Left ventricle myocardium superior (tissue), 1 donor: ENCODE results near the gene ADM2. TPM values are rescaled to one million over a fixed set of nuclear protein-coding genes. Genes with fewer than 3 reads are reported as not detected.

Experiments used
- ATAC-seq: fragments of 200-7000 bp; cut with Tn5 transposase; one replicate; pipeline ENCODE4 v1.9.1; 2020; ENCODE audit warnings: mild to moderate bottlenecking, moderate library complexity
- DNase-seq: peaks from one replicate; pipeline ENCODE4 v3.0.0-alpha.2; 2020
- intact Hi-C: fragments of 100-400 bp; cut with micrococcal nuclease; formaldehyde crosslinking; loops from one replicate; pipeline ENCODE4 v1.11.0; 2022
- total RNA-seq: library from RNA; stranded (reverse); fragmentation: NEBNext Ultra II Directional; extraction: Animal tissue kit (Norgen Biotek cat#: 25700); gene quantifications from one replicate; pipeline ENCODE4 v1.2.1, GENCODE V29; 2021
- donor health status: DM: no; HTN: yes; CAD: no; lungs with severe emphysema.

ADM2 gene
- total RNA-seq, 1 donor from 2014 or later, result not detected

DNA sequence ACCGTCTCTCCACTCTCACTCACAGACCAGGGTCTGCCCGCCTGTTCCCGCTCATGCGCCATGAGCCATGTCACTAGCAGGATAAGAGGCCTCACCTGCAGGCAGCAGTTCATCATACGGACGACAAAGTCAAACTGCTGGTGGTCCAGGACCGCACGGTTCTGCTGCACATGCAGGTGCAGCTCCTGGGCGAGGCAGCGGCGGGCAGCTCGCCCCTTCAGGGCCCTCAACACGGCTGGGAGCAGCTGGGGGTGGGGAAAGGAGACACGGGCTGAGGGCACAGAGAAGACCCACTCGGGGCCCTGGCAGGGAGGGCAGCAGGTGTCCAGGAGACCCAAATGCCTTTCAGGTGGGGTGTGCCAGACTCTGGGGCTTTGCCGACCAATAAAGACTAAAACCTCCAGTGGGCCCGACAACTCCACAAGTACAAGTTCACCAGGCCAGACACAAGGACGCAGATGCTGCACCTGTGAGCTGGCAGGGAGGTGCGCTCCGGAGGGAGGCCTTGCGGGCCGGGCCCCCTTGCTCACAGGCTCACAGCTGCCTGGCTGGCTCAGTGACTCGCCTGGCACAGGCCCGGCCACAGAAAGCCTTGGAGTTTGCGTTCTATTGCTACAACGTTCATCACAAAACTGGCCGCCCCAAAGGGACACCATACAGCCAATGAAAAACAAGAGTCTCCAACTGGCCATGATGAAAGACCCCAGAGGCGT is 18.0 kb upstream of the ADM2 start:
- intact Hi-C loops, result no loop called here
- ATAC-seq, result no peak
- DNase-seq, result no peak

DNA sequence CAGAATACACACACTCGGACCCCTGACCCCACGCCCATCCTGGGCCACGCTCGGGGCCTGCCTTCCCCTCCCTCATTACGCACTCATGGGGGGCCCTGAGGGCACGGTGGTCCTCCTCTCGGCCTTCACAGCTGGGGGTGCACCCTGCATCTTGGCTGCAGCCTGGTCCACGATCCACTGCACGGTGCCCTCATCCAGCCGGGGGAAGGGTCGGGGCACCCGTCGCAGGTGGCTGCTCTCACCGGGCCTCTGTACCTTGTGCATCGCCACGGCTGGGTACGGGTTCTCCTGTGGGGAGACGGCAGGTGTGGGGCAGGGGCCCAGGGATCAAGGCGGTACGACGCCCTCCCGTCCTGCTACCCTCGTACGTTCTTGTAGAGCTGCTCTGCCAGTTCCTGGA is 16.9 kb upstream of the ADM2 start:
- intact Hi-C loops, result no loop called here
- DNase-seq (no peak), ATAC-seq (no peak)

DNA sequence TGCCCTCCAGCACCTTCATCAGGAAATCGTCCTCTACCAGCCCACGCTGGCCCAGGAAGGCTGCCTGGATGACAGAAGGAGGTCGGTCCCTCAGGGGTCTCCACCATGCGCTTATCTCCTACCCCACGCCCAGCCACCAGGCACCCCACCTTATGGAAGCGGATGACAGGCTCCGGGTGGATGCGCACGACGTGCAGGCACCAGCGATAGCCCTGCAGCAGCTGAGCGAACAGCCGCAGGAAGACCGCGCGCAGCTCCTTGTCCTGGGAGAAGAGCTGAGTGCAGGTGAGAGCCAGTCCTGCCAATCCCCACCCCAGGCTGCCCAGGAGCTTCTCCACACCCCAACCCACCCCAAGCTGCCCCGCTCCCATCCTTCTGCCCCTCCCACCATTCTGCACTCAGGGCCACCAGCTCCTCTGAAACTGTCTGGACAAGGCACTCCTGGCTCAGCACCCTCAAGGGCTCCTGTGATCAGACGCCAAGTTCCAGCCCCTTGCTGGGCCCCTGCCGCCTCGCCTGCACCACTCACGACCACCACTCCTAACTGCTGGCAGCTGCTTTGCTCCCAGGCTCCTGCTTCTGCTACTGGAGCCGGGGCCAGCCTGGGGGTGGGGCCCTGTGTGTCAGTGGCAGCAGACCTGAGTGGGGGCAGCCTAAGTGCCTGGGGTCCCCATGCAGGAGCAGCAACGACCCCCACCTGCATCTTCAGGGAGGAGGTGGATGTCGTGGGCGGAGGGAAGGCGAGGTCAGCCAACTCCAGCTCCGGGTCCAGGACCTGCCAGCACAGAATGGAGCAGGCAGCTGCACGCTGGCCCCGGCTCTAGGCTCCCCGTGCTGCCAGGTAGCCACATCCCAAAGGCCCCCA is 16.0 kb upstream of the ADM2 start:
- no peak for DNase-seq
- intact Hi-C loops, result no loop called here
- no peak for ATAC-seq

DNA sequence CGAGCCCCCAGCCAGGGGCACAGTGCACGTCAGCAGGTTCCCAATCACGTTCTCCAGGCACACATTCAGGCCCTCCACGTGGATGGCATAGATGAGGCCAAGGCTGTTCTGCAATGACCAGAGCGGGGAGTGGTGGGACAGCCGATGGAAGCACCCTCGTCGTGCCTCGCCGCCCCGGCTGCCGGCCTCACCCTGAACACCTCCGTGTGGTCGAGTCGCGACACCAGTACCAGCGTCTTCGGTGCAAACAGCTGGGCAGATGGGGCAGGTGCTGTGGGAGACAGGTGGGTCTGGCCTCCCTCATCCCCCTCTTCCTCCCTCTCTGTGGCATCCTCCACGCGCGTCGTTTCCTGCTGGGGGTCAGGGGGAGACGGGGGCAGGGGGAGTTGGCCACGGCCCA is 14.0 kb upstream of the ADM2 start:
- DNase-seq (no peak), ATAC-seq (no peak)
- intact Hi-C loops, result no loop called here

DNA sequence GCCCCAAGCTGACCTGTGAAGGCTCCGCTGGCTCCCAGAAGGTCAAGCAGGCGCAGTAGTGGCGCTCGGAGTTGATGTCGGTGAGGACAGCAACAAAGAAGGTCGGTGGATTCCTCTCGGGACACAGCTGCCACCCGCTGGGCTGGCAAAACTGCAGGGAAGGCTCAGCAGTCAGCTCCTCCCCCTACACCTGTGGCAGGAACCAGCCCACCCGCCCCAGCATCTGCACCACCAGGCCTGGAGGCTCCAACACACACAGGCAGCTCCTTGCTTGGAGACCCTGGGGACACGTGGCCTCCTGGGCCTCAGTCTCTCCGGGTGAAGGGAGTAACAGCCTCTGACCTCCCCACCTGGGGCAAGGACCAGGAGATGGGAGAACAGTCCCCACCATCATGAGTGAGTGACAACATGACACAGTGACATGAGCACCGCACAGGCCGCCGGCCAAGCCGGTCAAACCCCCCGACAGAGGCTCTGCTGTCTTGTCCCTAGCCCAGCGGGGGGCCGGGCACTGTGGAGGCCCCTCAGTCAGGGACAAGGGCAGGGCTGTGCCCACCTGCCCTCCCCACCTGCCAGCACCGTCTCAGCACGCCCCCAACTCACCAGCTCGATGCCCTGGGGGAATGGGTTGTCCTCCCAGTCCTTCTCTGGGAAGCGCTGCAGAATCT is 13.4 kb upstream of the ADM2 start:
- intact Hi-C loops, result no loop called here
- ATAC-seq, result no peak

DNA sequence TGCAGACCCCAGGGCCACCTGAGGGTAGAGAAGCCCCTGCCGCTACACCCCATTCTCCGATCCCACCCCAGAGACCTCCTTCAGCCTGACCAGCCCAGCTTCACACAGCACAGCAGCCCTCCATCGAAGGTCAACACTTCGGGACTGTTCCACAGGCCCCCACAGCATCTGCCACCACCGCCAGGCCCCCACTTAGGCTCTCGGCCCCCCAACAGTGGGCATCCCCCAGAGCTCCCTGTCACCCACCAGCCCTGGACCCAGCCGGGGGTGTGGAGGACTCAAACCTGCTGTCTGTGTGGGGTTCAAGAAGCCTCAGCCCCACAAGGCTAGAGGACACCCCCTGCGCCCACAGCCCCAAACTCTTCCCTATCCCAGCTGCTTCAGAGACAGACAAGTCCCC is 12.7 kb upstream of the ADM2 start:
- DNase-seq (no peak), ATAC-seq (no peak)
- intact Hi-C loops, result no loop called here

More for the DNA sequence above, 13.4 kb upstream of the ADM2 start:
- DNase-seq, result no peak

DNA sequence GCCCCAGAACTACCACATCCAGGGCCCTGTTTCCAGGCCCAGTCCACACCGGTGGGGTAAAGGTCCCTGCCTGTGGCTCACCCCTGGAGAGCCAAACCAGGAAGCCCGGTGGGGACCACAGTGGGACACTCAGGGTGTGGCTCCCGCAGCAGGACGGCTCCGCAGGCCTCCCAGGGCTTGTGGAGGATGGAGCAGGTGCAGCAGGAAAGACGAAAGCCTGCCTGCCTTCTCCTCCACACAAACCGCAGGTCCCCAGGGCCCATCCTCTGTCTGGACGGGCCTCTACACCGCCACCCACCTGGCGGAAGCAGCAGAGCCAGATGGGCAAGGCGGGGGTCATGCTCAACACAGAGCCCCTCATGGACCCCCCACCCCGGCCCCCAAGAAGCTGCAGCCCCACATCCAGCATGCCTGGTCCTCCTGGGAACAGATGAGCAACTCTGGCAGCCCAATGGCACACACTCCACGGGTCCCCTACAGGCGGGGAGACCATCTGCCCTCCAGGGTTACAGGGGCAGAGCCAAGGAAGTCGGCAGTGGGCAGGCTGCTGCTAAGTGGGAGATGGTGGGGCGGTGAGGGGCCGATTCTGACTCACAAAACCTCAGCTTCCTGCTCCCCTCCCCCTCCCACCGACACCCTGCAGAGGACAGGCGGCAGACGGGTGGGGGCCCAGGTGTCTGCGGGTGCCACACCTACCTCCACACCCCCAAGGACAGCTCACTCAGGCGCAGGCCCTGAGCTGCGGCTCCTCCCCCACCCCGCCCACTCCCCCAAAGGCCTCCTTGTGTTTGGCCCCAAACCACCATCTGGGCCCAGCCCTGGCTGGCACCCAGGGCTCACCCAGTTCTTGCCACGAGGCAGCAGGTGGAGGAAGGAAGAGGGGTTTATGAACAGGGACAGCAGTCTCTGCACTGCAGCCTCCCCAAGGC is 11.7 kb upstream of the ADM2 start:
- intact Hi-C loops, result no loop called here
- peak; percentile 64 for DNase-seq
- ATAC-seq, result peak; percentile 21

DNA sequence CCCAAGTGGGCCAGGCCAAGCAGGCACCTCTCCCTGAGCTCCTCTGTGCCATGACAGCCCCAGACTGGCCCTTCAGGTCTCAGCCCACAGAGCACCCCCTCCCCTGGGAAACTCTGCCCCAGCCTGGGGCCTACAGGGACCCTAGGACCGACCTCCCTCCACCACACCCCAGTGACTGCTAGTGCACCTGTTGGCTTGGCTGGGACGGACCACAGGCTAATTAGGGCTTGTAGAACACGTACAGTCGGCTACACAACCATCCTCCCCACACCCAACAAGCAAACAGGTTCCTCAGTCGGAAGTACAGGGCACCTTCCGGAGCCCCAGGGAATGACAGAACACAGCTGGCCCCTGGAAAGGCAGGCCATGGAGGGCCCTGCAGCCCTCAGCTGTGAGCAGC is 10.9 kb upstream of the ADM2 start:
- no peak for DNase-seq
- no peak for ATAC-seq
- intact Hi-C loops, result no loop called here

DNA sequence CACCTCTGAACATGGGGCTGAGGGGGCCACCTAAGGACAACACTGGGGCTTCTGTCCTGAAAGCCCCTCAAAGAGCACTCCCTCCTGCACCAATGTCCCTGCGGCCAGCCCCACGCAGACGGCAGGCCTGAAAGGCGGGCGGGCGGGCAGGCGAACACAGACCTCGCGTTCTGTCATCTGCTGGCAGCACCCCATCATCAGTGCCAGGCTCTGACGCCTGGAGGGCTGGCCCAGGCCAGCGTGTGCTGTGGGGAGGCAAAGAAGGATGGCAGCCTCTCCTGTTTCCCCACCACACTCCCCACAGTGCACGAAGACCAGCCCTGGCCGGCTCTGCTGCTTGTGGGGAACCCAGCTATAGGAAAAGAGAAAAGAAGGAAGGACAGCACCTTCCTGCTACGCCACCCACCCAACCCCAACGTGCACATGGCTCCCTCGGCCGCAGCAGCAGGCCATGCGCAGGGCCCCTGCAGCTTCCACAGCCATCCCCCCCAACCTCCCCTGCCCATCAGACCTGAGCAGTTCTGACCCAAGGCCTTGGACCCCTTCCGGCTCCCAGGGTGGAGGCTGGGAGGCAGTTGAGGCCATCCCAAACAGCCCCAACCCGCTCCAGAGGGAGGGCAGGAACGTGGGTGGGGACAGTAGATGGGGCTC is 10.0 kb upstream of the ADM2 start:
- no peak for DNase-seq
- intact Hi-C loops, result no loop called here
- ATAC-seq, result no peak

DNA sequence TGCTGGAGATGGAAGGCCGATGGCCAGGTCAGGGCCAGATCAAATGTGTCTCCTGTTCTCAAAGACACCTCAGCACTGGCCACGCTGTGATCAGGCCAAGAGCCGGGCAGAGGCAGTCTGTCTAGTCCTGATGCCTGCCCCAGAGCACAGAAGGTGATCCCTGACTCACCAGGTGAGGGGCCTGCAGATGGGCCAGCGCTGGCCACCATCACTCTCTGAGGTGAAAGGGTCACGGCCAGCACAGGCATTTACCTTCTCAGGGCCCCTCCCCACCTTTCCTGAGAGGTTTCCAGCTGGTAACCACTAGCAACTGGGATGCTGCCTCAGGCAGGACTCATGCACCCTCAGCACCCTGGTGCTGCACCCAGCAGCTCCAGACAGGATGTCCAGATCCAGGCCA is 9.4 kb upstream of the ADM2 start:
- intact Hi-C loops, result no loop called here
- ATAC-seq (no peak), DNase-seq (no peak)

DNA sequence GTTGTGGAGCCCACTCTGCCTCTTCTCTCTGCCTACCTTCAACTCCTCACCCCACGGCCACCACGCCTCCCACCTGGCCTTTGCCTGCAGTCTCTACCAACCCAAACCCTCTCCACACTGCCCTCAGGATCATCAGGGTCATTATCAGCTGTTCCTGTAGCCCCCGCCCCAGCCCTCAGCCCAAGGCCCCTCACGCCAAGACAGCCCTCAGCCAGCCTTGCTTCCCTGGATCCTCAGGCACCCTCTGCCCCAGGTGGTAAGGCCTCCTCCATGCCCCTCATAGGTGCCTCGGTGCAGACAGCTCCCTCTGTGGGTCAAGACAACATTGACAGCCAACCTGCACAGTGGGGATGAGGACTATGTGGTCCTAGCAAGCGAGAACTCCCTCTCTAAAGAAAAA is 8.3 kb upstream of the ADM2 start:
- intact Hi-C loops, result no loop called here
- ATAC-seq, result no peak
- no peak for DNase-seq

DNA sequence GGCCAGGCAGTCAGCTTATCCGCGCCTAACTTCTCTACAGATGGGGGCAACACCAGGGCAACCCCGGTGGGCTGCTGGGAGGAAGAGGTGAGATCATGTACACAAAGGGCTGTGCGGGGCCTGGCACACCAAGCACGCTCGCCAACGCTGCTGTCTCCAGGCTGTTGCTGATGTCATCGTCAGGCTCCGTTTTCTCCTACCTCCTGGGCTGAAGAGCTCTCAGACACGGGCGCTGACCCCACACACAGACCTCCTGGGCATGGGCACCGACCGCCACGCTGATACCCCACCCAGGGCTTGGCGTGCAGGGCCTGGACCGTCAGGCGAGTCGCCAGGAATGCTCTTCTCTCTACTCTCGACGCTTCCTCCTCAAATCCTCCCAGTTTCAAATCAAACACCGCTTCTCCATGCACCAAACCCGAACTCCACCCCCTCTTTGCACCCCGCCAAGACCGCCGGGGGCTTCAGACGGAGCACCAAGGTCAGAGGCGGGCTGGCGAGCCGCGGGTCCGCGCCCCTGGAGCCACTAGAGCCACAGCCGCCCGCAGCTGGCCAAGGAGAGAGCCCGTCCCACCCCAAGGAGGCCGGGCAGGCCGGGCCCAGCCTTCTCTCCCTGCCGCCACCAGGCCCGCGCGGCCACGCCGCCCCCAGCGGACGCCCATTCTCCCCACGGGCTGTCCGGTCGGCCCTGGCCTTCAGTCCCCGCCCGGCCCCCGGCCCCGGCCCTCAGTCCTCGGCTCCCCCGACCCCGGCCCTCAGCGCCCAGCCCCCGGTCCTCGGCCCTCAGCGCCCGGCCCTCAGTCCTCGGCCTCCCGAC is 7.3 kb upstream of the ADM2 start:
- DNase-seq, result peak; percentile 62
- intact Hi-C loops, result no loop called here
- peak; percentile 16 for ATAC-seq

DNA sequence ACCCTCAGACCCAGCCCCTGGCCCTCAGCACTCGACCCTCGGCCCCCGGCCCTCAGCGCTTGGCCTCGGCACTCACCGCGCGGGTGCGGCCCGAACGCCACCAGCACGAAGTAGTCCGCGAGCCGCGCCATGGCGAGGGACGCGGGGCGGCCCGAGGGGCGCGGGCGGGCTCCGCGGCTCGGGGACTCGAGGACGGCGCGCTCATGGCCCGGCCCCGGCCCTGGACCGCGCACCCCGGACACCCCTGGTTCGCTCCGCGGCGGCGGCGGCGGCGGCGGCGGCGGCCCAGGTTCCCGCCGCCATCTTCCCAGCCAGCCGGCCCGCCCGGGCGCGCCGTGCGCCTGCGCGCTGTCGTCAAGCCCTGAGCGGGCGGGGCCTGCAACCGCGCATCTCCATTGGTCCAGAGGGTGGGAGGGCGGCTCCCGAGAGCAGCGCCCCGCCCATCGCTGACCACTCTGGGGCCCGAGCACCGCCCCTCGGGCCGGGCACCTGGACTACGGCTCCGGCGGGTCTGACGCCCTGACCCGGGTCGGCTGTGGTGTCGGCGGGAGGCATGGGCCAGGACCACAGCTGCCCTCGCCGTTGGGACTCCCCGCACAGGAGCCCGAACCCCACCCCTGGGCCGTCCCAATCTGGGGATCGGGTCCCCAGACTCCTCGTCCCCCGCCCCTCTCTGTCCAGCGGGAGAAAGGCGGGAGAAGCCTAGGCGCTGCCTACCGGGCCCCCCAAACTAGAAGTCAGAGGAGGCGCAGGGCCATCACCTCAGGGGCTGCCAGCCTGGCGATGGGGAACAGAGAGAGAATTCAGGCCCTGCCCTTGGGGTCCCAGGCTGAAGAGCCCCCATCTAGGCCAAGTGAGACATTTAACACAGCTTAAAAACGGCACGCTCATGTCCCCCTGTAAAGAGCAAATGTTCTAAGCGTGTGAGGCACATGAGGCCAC is 6.4 kb upstream of the ADM2 start, which contains the start of gene SBF1:
SBF1 (minus strand) TSS at position 326 of the 942 bp plus-strand sequence; CDS start at position 131, 195 bp downstream.
- ATAC-seq, result peak; percentile 99
- peak; percentile 97 for DNase-seq
- intact Hi-C loops, result no loop called here

DNA sequence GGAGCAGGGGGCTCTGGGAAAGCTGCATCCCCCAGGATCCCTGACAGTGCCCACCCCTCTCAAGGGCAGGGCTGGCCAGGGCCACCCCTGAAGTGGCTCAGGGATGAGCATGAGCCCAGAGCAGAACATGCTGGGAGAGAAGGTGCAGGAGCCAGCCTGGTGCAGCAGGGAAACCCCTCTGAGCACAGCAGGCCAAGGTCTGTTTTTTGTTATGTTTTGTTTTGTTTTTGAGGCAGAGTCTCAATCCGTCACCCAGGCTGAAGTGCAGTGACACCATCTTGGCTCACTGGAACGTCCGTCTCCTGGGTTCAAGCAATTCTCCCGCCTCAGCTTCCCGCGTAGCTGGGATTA is 5.7 kb upstream of the ADM2 start:
- intact Hi-C loops, result no loop called here
- no peak for ATAC-seq
- DNase-seq, result no peak

DNA sequence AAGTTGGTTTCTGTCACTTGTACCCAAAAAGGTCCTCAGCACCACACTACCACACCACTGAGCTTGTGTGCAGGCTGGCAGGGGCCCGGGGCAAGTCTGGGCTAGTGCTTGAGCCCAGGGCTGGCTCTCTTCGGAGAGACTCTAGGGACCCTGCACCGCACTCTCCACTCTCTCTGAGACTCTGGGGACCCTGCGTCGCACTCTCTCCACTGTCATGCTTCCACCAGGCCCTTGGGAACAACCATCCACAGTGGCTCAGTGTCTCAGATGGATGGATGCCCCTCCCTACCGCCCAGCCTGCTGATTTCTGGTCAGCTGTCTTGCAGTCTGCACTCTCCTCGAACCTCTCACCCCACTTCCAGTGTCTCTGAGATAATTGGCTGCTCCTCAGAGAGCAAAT is 4.5 kb upstream of the ADM2 start:
- DNase-seq (no peak), ATAC-seq (no peak)
- intact Hi-C loops, result no loop called here

DNA sequence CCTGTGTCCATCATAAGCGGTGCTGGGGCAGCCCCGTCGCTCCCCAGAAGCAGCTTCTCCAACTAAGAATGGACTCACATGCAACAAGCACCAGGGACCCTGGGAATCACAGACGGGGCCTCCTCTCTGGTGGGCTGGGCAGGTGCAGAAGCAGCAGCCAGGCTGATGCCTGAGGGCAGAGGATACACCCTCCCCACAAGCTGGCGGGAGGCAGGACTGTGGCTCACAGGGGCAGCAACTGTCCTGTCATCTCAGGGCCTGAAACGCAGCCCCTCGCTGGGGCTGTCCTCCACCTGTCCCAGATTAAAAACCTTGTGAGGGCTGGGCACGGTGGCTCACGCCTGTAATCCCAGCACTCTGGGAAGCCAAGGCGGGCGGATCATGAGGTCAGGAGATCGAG is 3.4 kb upstream of the ADM2 start:
- intact Hi-C loops, result no loop called here
- DNase-seq (no peak), ATAC-seq (no peak)

DNA sequence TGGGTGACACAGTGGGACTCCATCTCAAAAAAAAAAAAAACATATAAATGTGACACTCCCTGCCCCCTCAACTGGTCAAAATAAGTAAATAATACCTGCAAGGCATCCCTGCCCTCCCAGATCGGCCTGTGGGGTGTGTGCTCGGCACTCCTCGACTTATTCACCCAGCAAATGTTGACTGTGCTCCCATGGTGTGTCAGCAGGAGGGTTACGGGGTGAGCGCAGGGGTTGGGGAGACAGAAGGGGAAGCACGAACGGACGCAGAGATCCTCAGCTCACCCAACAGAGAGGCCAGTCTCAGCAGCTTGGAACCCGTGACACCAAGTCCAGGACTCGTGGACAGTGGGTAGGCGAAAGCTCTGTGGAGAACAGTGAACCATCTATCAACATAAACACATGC is 1.6 kb upstream of the ADM2 start:
- no peak for DNase-seq
- intact Hi-C loops, result no loop called here
- ATAC-seq, result no peak
